ENCODE measurements around the gene PEA15. TPM values are rescaled to one million over a fixed set of nuclear protein-coding genes. Genes with fewer than 3 reads are reported as not detected.

Gene PEA15
- total and polyA plus RNA-seq, 2 donors (not counting 1 experiment from before 2014, with no cell fraction given): 108 to 871 TPM

GRCh38 chr1:160264795-160265307, 59.7 kb downstream of the PEA15 start:
- Histone ChIP-seq H2AFZ (ENCODE audit: low read length) (no peak overlapping the region), H3K9ac (ENCODE audit: insufficient read depth, low read length) (no peak overlapping the region), H3K79me2 (ENCODE audit: control insufficient read depth, insufficient read depth, low read length) (peaks cover 16% of the 10 kb centered on the region), H3K27ac (ENCODE audit: insufficient read depth, low read length) (no peak overlapping the region), H3K4me3 (replicated peaks in 1 of 4; ENCODE audit: control extremely low read depth in 1 of 4, insufficient read depth in 1 of 4, low read depth in 3 of 4, low read length in 4 of 4) (no peak overlapping the region), H3K4me2 (ENCODE audit: extremely low read depth, insufficient read depth, low read length) (no peak overlapping the region), H3K27me3 (ENCODE audit: control insufficient read depth, insufficient read depth, low read length) (no peaks in the 10 kb centered on the region), H4K20me1 (ENCODE audit: control insufficient read depth, extremely low read depth, insufficient read depth, low read length) (no peaks in the 10 kb centered on the region), H3K4me1 (ENCODE audit: control insufficient read depth, extremely low read depth, insufficient read depth, low read length) (peaks cover 4% of the 10 kb centered on the region), H3K9me3 (ENCODE audit: control insufficient read depth, insufficient read depth, low read depth, low read length) (no peaks in the 10 kb centered on the region), H3K36me3 (ENCODE audit: control insufficient read depth, insufficient read depth, low read length) (no peaks in the 10 kb centered on the region)
- no peak for TF ChIP-seq EZH2 (IDR thresholded peaks at IDR 0.05; ENCODE audit: low read length, missing control alignments)
- TF ChIP-seq, protein P1, sequence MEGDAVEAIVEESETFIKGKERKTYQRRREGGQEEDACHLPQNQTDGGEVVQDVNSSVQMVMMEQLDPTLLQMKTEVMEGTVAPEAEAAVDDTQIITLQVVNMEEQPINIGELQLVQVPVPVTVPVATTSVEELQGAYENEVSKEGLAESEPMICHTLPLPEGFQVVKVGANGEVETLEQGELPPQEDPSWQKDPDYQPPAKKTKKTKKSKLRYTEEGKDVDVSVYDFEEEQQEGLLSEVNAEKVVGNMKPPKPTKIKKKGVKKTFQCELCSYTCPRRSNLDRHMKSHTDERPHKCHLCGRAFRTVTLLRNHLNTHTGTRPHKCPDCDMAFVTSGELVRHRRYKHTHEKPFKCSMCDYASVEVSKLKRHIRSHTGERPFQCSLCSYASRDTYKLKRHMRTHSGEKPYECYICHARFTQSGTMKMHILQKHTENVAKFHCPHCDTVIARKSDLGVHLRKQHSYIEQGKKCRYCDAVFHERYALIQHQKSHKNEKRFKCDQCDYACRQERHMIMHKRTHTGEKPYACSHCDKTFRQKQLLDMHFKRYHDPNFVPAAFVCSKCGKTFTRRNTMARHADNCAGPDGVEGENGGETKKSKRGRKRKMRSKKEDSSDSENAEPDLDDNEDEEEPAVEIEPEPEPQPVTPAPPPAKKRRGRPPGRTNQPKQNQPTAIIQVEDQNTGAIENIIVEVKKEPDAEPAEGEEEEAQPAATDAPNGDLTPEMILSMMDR (conservative IDR thresholded peaks at IDR 0.05 in 1 of 2, IDR thresholded peaks at IDR 0.05 in 1 of 2; ENCODE audit: low read depth in 1 of 2, low read length in 2 of 2): no peak
- DNase-seq (ENCODE audit: low read depth in 2 of 2): no peak

Other genes with a start within 250 kb of the PEA15 start
- 4.1 and 4.5 TPM in 2 replicates for gene PIGM, start 173.4 kb upstream of the PEA15 start, total RNA-seq
- 6.4 and 6.7 TPM in 2 replicates for gene PIGM, start 173.4 kb upstream of the PEA15 start, polyA plus RNA-seq
- gene KCNJ10, start 135.2 kb upstream of the PEA15 start, total RNA-seq: not detected in 2 replicates
- gene KCNJ10, start 135.2 kb upstream of the PEA15 start, polyA plus RNA-seq: not detected in 2 replicates
- under 0.01 TPM in 2 replicates for gene KCNJ9, start 123.8 kb upstream of the PEA15 start, total RNA-seq
- not detected in 2 replicates for gene KCNJ9, start 123.8 kb upstream of the PEA15 start, polyA plus RNA-seq
- gene IGSF8, start 106.8 kb upstream of the PEA15 start, total RNA-seq: 24.4 and 27.7 TPM in 2 replicates
- gene IGSF8, start 106.8 kb upstream of the PEA15 start, polyA plus RNA-seq: 6.2 and 6.5 TPM in 2 replicates
- 1.8 and 32.9 TPM in 2 replicates for gene ATP1A2, start 89.6 kb upstream of the PEA15 start, total RNA-seq
- gene ATP1A2, start 89.6 kb upstream of the PEA15 start, polyA plus RNA-seq: 0.01 and 0.44 TPM in 2 replicates
- gene ATP1A4, start 53.8 kb upstream of the PEA15 start, total RNA-seq: 0.26 TPM in 1 of 2 replicates, not detected in the other
- not detected in 2 replicates for gene ATP1A4, start 53.8 kb upstream of the PEA15 start, polyA plus RNA-seq
- 0.17 and 0.26 TPM in 2 replicates for gene CASQ1, start 14.8 kb upstream of the PEA15 start, total RNA-seq
- 0.15 TPM in 1 of 2 replicates, not detected in the other for gene CASQ1, start 14.8 kb upstream of the PEA15 start, polyA plus RNA-seq
- 66.3 and 89.8 TPM in 2 replicates for gene DCAF8, start 57.2 kb downstream of the PEA15 start, total RNA-seq
- 72.6 and 75.4 TPM in 2 replicates for gene DCAF8, start 57.2 kb downstream of the PEA15 start, polyA plus RNA-seq
- gene PEX19, start 79.7 kb downstream of the PEA15 start, total RNA-seq: 43.7 and 72.8 TPM in 2 replicates
- gene PEX19, start 79.7 kb downstream of the PEA15 start, polyA plus RNA-seq: 77.4 and 78.4 TPM in 2 replicates
- 284 and 316 TPM in 2 replicates for gene COPA, start 137.9 kb downstream of the PEA15 start, total RNA-seq
- gene COPA, start 137.9 kb downstream of the PEA15 start, polyA plus RNA-seq: 259 and 276 TPM in 2 replicates
- gene NCSTN, start 138.0 kb downstream of the PEA15 start, total RNA-seq: 61.9 and 97.1 TPM in 2 replicates
- 188 and 207 TPM in 2 replicates for gene NCSTN, start 138.0 kb downstream of the PEA15 start, polyA plus RNA-seq
- gene NHLH1, start 161.7 kb downstream of the PEA15 start, total RNA-seq: not detected in 2 replicates
- 0.05 and 0.14 TPM in 2 replicates for gene NHLH1, start 161.7 kb downstream of the PEA15 start, polyA plus RNA-seq
- under 0.01 TPM in 1 of 2 replicates, not detected in the other for gene VANGL2, start 195.2 kb downstream of the PEA15 start, total RNA-seq
- 0.01 and 0.02 TPM in 2 replicates for gene VANGL2, start 195.2 kb downstream of the PEA15 start, polyA plus RNA-seq